Endodermal cell (in vitro differentiated cells): ENCODE data around the gene PLA2R1. TPM values are rescaled to one million over a fixed set of nuclear protein-coding genes. Genes with fewer than 3 reads are reported as not detected.

Experiments
- DNase-seq: peaks from one replicate; pipeline ENCODE4 v3.0.0-alpha.2; 2017
- H3K27ac ChIP-seq: 2 replicates; pipeline ENCODE4 v1.5.1; 2013; ENCODE audit warnings: mild to moderate bottlenecking, low read depth, low read length, moderate library complexity
- H3K27me3 ChIP-seq: 2 replicates; pipeline ENCODE4 v1.6.1; 2013; ENCODE audit warnings: mild to moderate bottlenecking, low read length, moderate library complexity; ENCODE audit not compliant: insufficient read depth, control insufficient read depth, poor library complexity, severe bottlenecking
- H3K36me3 ChIP-seq: 2 replicates; pipeline ENCODE4 v1.7.0; 2013; ENCODE audit warnings: mild to moderate bottlenecking, low read length, moderate library complexity; ENCODE audit not compliant: control insufficient read depth, insufficient read depth
- H3K4me1 ChIP-seq: one replicate; pipeline ENCODE4 v1.7.0; 2013; ENCODE audit warnings: low read length; ENCODE audit not compliant: control insufficient read depth, insufficient read depth
- H3K4me3 ChIP-seq: 2 replicates; pipeline ENCODE4 v1.5.1; 2013; ENCODE audit warnings: mild to moderate bottlenecking, low read length, moderate library complexity
- H3K9ac ChIP-seq: 2 replicates; pipeline ENCODE4 v1.6.1; 2013; ENCODE audit warnings: mild to moderate bottlenecking, low read length, moderate library complexity; ENCODE audit not compliant: poor library complexity, severe bottlenecking; ENCODE audit errors: extremely low read depth
- H3K9me3 ChIP-seq: 2 replicates; pipeline ENCODE4 v1.6.1; 2013; ENCODE audit warnings: mild to moderate bottlenecking, low read length, moderate library complexity; ENCODE audit not compliant: control insufficient read depth
- H3K27ac Mint-ChIP-seq: 2 replicates; pipeline ENCODE4 v1.8.0; 2020; ENCODE audit warnings: mixed read lengths
- H3K27me3 Mint-ChIP-seq: 2 replicates; pipeline ENCODE4 v1.8.0; 2021; ENCODE audit warnings: mild to moderate bottlenecking, mixed read lengths; ENCODE audit not compliant: insufficient read depth
- H3K36me3 Mint-ChIP-seq: 2 replicates; pipeline ENCODE4 v1.8.0; 2020; ENCODE audit warnings: low read depth, mixed read lengths
- H3K4me1 Mint-ChIP-seq: 2 replicates; pipeline ENCODE4 v1.8.0; 2020; ENCODE audit warnings: mixed read lengths
- H3K4me3 Mint-ChIP-seq: 2 replicates; pipeline ENCODE4 v1.8.0; 2020; ENCODE audit warnings: mild to moderate bottlenecking, moderate library complexity, mixed read lengths
- H3K9me3 Mint-ChIP-seq: 2 replicates; pipeline ENCODE4 v1.8.0; 2020; ENCODE audit warnings: mild to moderate bottlenecking, mixed read lengths
- CTCF ChIP-seq: fragments of 200-600 bp; sonication (generic); conservative IDR thresholded peaks from 2 replicates; pipeline ENCODE4 v1.5.0; 2021; ENCODE audit warnings: antibody characterized with exemption, mild to moderate bottlenecking
- WGBS, 2 experiments: methylation state at CpG; one replicate each; pipeline versions ENCODE4 v1.1.5 to v1.1.7; 2013; ENCODE audit warnings: missing lambda C conversion rate in 2 of 2, mixed read lengths in 1 of 2; ENCODE audit not compliant: insufficient coverage in 1 of 2, insufficient read length in 1 of 2; 5-methylcytosine and 5-hydroxymethylcytosine counted together
- total RNA-seq, 2 donors: library from RNA; stranded (reverse); fragmentation: NEBNext Ultra II Directional in 1 of 2; extraction: Animal tissue kit (Norgen Biotek cat#: 25700) in 1 of 2; gene quantifications; 2 replicates in 1 of 2; 3 replicates in 1 of 2; pipeline ENCODE4 v1.2.1, GENCODE V29; 2021

PLA2R1 gene
- total RNA-seq, 2 donors from 2014 or later, result 1.4 to 1.8 TPM

- Histone ChIP-seq H3K36me3 (no peaks in the 10 kb centered on the region), H3K9ac (no peak overlapping the region), H3K4me1 (peaks cover 3% of the 10 kb centered on the region), H3K27ac (no peak overlapping the region), H3K9me3 (no peaks in the 10 kb centered on the region), H3K27me3 (no peaks in the 10 kb centered on the region), H3K4me3 (no peak overlapping the region)
- 95 to 100% methylated on average over 1 to 2 of the region's 2 CpGs for WGBS, 2 experiments
- Mint-ChIP-seq H3K36me3 (no peaks in the 10 kb centered on the region), H3K4me3 (no peak overlapping the region), H3K27me3 (peaks cover 2% of the 10 kb centered on the region), H3K27ac (no peak overlapping the region), H3K9me3 (no peaks in the 10 kb centered on the region), H3K4me1 (no peaks in the 10 kb centered on the region)
- DNase-seq, result no peak
- TF ChIP-seq CTCF, result no peak
Observed at GRCh38 chr2:160029270-160029628, 33.2 kb downstream of the PLA2R1 start.

- Histone ChIP-seq H3K27ac (no peak overlapping the region), H3K27me3 (no peaks in the 10 kb centered on the region), H3K36me3 (no peaks in the 10 kb centered on the region), H3K4me1 (peaks cover 3% of the 10 kb centered on the region), H3K9me3 (no peaks in the 10 kb centered on the region), H3K4me3 (no peak overlapping the region), H3K9ac (no peak overlapping the region)
- Mint-ChIP-seq H3K4me1 (peaks cover under 1% of the 10 kb centered on the region), H3K27me3 (peaks cover 2% of the 10 kb centered on the region), H3K9me3 (no peaks in the 10 kb centered on the region), H3K36me3 (no peaks in the 10 kb centered on the region), H3K4me3 (no peak overlapping the region), H3K27ac (no peak overlapping the region)
- no peak for TF ChIP-seq CTCF
- no peak for DNase-seq
- WGBS, 2 experiments, result 93 to 96% methylated on average over 6 to 10 of the region's 10 CpGs
Observed at GRCh38 chr2:160028431-160029269, 33.8 kb downstream of the PLA2R1 start.

GRCh38 chr2:160022162-160022561 lies 40.3 kb downstream of the PLA2R1 start:
- Mint-ChIP-seq H3K27me3 (peaks cover 2% of the 10 kb centered on the region), H3K4me1 (peaks cover 11% of the 10 kb centered on the region), H3K27ac (no peak overlapping the region), H3K4me3 (no peak overlapping the region), H3K9me3 (no peaks in the 10 kb centered on the region), H3K36me3 (no peaks in the 10 kb centered on the region)
- no peak overlapping the region for H3K4me3 ChIP-seq
- H3K36me3 ChIP-seq, result no peaks in the 10 kb centered on the region
- peaks cover 10% of the 10 kb centered on the region for H3K9me3 ChIP-seq
- H3K27me3 ChIP-seq, result no peaks in the 10 kb centered on the region
- whole genome bisulfite sequencing, 2 experiments, result 100% methylated on average over 1 of the region's 1 CpG; no CpG with 5 or more reads in 1 of the 2 experiments
- TF ChIP-seq CTCF, result peak; percentile 85
- H3K4me1 ChIP-seq, result no peaks in the 10 kb centered on the region
- H3K27ac ChIP-seq, result no peak overlapping the region
- no peak for DNase-seq
- H3K9ac ChIP-seq, result no peak overlapping the region
